HG03196 (cell line): ENCODE data around the gene CYTH4.

Source experiments
- ATAC-seq: cut with Tn5 transposase; IDR thresholded peaks from one replicate; pipeline ENCODE4 v1.9.1; 2021; ENCODE audit not compliant: unreplicated experiment

CYTH4 gene

GRCh38 chr22:37343863-37344734, 61.8 kb downstream of the CYTH4 start:
- no peak for ATAC-seq

DNA sequence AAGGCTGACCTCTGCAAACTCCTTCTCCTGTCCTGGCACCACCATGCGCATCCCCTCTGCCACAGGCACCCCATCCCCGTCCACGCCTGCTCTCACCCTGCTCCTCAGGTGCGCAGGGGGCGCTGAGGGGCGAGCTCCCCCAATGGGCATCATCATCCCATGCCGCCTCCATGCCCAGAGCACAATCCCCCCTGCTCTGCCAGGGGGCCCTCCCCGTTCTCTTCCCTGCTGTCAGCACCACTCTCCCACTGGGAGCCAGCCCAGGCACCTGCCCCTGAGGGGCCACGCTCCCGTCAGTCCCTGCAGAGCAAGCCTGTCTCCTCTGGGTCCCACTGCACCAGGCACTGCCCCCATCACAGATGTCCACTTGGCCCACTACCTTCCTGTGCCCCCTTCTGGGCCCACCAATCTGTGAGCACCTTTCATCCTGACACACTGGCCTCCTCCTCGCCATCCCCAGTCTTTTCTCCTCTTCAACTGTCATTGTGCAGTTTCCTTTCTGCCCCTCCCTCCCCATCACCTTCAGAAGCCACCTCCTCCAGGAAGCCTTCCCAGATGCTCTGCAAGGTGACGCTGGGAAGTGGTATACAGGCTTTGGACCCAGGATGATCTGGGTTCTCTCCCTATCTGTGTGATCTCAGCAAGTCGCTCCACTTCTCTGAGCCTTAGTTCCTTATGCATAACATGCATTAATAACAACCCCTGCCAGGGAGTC, 62.6 kb downstream of the CYTH4 start:
- ATAC-seq: no peak

- ATAC-seq: no peak
Observed at GRCh38 chr22:37345863-37346504, 63.7 kb downstream of the CYTH4 start.

- no peak for ATAC-seq
Observed at GRCh38 chr22:37346505-37346895, 64.2 kb downstream of the CYTH4 start.

- ATAC-seq: no peak
Observed at GRCh38 chr22:37349043-37349814, 66.9 kb downstream of the CYTH4 start.

- ATAC-seq: no peak
Observed at GRCh38 chr22:37351232-37351631, 68.9 kb downstream of the CYTH4 start.

DNA sequence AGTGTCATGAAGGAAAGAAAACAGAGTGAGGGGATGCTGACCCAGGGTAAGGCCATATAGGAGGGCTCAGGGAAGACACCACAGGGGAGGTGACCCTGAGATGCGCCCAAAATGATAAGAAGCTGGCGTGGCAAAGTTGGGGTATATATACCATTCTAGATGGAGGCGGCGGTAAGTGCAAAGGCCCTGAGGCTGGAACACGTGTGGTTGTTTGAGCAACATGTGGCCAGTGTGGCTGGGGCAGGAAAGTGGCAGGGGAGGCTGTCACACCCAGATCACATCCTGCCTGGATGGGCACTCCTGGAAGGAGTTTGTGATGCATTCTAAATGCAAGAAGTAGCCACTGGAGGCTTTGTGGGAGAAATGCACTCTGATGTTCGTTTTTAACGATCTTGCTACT, 70.2 kb downstream of the CYTH4 start:
- no peak for ATAC-seq

DNA sequence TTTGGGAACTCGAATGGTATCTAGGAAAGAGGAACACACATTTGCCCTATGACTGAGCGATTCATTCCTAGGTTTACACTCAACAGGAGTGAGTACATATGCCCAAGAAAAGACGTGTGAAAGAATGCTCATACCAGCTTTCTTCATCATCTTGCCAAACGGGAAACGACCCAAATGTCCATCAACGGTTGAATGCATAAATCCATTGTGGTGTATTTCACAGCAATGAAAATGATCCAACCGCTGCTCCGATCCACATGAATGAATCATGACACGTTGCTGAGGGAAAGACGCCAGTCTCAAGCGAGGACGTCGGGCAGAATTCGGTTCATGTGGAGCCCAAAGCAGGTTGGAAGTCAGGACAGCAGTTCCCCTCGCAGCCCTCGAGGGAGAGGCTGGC, 71.5 kb downstream of the CYTH4 start:
- ATAC-seq: no peak

GRCh38 chr22:37354261-37354660, 72.0 kb downstream of the CYTH4 start:
- no peak for ATAC-seq

- no peak for ATAC-seq
Observed at GRCh38 chr22:37354670-37355069, 72.4 kb downstream of the CYTH4 start.

DNA sequence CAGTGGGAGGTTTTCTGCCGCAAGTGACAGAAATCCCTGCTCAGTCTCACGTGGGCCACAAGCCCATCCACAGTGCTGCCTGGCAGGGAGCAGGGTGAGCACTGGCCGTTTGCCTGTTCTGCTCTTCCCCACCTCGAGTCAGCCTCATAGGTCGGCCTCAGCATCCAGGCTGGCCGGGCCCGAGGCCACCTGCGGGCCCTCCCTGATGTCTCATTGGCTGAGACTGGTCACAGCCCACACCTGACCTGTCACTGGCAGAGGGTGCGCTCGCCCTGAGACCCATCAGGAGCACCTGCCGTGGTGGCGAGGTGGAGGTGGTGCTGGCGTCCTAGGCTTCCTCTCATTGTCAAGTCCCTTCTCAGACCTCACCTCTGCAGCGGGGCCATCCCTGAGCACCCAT, 72.9 kb downstream of the CYTH4 start:
- no peak for ATAC-seq

DNA sequence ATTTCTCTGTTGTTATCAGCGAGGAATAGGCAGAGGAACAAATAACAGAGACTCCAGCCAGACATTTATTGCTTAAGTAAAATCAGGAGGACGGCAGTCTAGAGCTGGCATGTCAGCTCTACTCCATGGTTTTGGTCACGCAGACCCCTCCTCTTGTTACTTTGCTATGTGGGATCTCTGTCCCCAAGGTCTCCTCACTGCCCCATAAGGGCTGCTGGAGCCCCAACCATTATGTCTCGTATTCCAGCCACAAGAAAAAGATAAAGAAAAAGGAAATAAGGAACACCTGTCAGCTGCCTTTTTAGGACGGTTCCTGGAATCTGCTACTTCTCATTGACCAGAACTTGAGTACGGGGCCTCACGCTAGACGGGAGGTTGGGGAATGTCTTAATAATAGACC, 74.6 kb downstream of the CYTH4 start:
- no peak for ATAC-seq

DNA sequence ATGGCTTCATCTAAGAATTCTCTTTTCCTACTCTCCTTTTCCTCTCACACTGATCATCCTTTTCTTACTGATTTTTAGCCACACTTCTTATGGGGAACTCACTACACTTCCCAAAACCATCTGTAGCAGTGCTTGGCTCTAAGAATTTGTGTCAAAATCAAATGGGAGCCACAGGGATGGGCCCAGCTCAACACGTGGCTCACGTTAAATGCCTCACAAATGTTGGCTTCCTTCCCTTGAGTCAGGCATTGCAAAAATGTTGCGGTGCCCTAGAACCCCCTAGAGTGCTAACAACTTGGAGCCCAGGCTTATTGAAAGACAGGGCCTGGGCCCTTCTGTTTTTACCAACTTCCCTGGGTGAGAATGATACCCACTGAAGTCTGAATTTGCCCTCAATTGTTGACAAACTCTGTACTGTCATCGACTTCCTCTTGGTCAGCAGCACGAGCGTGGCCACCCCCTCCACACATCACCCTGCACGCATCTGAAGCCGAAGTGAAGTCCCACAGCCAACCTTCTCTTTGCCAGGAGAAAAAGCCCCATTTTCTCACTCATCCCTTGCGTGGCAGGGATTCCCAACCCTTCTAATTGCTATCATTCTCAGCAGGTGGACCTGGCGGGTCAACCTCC, 75.3 kb downstream of the CYTH4 start:
- no peak for ATAC-seq

DNA sequence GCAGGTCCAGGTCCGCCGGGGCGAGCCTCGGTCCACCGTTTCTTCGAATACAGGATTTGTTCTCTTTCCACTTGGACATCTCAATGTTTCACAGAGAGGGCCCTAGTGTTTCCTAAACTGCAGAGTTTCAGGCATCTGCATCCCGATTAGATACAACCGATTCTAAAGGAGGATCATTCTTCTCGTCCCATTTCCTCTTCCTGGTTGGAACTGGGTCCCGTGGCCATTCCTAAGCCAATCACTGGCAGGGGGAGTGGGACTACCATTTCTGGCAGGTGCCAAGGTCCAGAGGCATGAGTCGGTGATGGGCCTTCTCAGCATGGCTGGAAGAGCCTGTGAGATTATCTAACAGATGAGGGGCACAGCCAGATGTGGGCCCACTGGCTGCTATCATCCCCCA, 76.1 kb downstream of the CYTH4 start:
- ATAC-seq: no peak

GRCh38 chr22:37358917-37359316, 76.6 kb downstream of the CYTH4 start:
- ATAC-seq: no peak

GRCh38 chr22:37362621-37363020, 80.3 kb downstream of the CYTH4 start:
- ATAC-seq: no peak

GRCh38 chr22:37363261-37363992, 81.1 kb downstream of the CYTH4 start:
- ATAC-seq: no peak
